ENCODE results near the gene CPAMD8.

- TF ChIP-seq CTCF (IDR thresholded peaks at IDR 0.05): no peak
- TF ChIP-seq POLR2A (IDR thresholded peaks at IDR 0.05): no peak
Observed at GRCh38 chr19:17055636-17056035, 29.0 kb upstream of the CPAMD8 start.

Measured in body of pancreas (tissue), 4 donors.